ENCODE measurements around the gene NDUFA12.

The NDUFA12 gene

DNA sequence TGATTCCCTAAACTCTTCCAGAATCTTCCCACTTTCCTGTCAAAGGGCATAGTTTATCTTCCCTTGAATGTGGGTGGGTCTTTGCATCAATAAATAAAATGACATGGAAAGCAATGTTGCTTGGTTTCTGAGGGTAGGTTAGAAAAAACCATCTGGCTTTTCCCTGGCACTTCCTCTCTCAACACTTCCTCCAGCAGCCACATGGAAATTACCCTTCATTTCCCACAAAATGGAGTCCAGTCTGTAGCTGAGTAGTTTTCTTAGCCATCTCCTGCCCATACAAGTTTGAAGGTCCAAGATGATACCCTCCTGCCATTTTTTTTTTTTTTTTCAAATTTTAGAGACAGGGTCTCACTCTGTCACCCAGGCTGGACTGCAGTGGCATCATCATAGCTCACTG lies 11.1 kb upstream of the NDUFA12 start:
- TF ChIP-seq, protein P1, sequence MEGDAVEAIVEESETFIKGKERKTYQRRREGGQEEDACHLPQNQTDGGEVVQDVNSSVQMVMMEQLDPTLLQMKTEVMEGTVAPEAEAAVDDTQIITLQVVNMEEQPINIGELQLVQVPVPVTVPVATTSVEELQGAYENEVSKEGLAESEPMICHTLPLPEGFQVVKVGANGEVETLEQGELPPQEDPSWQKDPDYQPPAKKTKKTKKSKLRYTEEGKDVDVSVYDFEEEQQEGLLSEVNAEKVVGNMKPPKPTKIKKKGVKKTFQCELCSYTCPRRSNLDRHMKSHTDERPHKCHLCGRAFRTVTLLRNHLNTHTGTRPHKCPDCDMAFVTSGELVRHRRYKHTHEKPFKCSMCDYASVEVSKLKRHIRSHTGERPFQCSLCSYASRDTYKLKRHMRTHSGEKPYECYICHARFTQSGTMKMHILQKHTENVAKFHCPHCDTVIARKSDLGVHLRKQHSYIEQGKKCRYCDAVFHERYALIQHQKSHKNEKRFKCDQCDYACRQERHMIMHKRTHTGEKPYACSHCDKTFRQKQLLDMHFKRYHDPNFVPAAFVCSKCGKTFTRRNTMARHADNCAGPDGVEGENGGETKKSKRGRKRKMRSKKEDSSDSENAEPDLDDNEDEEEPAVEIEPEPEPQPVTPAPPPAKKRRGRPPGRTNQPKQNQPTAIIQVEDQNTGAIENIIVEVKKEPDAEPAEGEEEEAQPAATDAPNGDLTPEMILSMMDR (IDR thresholded peaks at IDR 0.05; ENCODE audit: borderline replicate concordance, insufficient read depth, low read depth, low read length), result no peak
- no peak overlapping the region for H3K4me3 ChIP-seq (ENCODE audit: low read depth, low read length)

DNA sequence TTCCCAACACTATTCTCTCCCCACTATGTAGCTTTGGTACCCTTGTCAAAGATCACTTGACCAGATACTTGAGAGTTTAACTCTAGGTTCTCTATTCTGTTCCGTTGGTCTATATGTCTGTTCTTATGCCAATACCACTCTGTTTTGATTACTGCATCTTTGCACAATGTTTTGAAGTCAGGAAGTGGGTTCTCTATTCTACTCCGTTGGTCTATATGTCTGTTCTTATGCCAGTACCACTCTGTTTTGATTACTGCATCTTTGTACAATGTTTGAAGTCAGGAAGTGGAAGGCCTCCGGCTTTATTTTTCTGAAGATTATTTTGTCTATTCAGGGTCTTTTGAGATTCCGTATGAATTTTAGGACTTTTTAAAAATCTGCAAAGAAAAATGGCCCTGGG lies 2.7 kb upstream of the NDUFA12 start:
- TF ChIP-seq, protein P1 (IDR thresholded peaks at IDR 0.05; ENCODE audit: borderline replicate concordance, insufficient read depth, low read depth, low read length), result no peak
- no peak overlapping the region for H3K4me3 ChIP-seq (ENCODE audit: low read depth, low read length)

DNA sequence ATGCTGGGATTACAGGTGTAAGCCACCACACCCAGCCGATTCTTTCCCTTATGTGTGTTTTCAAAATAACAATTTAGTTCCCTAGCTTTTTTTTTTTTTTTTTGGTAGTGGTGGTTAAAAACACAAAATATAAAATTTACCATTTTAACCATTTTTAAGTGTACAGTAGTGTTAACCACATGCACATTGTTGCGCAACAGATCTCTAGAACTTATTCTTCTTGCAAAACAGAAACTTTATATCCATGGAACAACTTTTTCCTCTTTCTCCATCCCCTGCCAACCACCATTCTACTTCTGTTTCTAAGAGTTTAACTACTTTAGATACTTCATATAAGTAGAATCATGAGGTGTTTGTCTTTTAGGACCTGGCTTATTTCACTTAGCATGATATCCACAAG lies 1.1 kb upstream of the NDUFA12 start:
- TF ChIP-seq, protein P1 (IDR thresholded peaks at IDR 0.05; ENCODE audit: borderline replicate concordance, insufficient read depth, low read depth, low read length), result no peak

DNA sequence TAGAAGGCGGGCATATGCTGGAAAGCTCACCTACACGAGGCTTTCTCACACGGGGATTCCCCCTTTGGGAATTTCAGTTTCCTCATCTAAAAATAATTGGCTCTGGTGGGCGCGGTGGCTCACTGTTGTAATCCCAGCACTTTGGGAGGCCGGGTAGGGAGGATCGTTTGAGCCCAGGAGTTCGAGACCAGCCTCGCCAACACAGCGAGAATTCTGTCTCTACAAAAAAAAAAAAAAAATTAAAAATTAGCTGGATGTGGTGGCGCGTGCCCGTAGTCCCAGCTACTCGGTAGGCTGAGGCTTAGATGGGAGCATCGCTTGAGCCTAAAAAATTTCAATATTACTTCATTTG lies 400 bp upstream of the NDUFA12 start:
- TF ChIP-seq, protein P1 (IDR thresholded peaks at IDR 0.05; ENCODE audit: borderline replicate concordance, insufficient read depth, low read depth, low read length), result no peak
- peak overlapping the region; percentile 83 for H3K4me3 ChIP-seq (ENCODE audit: low read depth, low read length)

More for the DNA sequence above, 1.1 kb upstream of the NDUFA12 start:
- H3K4me3 ChIP-seq (ENCODE audit: low read depth, low read length), result no peak overlapping the region

DNA sequence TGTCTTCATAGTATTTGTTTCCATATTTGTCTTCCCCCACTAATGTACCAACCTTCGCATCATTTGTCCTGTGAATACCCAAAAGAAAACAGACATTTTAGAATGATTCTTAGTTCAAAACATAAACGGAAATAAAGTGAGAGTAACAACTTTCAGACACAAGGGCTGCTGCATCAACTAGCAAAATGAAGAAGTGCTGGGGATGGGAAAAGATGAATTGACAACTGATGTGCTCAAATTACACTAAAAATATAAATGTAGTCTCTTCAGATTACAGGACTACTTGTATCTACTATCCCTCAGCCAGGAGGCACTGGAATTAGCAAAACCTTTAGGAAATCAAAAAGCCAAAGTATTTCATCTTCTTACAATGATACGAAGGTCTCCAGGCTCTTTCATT lies 743 bp downstream of the NDUFA12 start:
- TF ChIP-seq, protein P1 (IDR thresholded peaks at IDR 0.05; ENCODE audit: borderline replicate concordance, insufficient read depth, low read depth, low read length), result no peak
- peak overlapping the region; percentile 83 for H3K4me3 ChIP-seq (ENCODE audit: low read depth, low read length)

DNA sequence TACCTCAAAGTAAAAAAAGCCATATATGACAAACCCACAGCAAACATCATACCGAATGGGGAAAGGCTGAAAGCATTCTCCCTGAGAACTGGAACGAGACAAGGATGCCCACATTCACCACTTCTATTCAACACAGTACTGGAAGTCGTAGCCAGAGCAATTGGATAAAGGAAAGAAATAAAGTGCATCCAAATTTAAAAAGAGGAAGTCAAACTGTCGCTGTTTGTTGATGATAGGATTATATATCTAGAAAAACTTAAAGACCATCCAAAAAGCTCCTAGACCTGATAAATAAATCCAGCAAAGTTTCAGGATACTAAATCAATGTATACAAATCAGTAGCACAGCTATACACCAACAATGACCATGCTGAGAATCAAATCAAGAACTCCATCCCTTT lies 5.2 kb downstream of the NDUFA12 start:
- H3K4me3 ChIP-seq (ENCODE audit: low read depth, low read length), result no peak overlapping the region
- TF ChIP-seq, protein P1 (IDR thresholded peaks at IDR 0.05; ENCODE audit: borderline replicate concordance, insufficient read depth, low read depth, low read length), result no peak

DNA sequence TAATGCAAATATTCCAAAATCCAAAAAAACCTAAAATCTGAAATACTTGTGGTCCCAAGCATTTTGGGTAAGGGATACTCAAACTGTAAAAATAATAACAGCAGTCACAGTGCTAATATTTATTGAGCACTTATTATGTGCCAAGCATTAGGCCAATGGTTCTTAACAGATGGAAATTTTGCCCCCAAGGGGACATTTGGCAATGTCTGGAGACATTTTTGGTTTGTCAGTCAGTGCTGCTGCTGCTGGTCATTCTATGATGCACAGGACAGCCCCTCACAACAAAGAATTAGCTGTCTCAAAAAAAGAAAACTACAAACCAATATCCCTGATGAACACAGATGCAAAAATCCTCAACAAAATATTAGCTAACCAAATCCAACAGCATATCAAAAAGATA lies 5.8 kb downstream of the NDUFA12 start:
- no peak overlapping the region for H3K4me3 ChIP-seq (ENCODE audit: low read depth, low read length)

More for the DNA sequence above, 5.8 kb downstream of the NDUFA12 start:
- TF ChIP-seq, protein P1 (IDR thresholded peaks at IDR 0.05; ENCODE audit: borderline replicate concordance, insufficient read depth, low read depth, low read length), result no peak
